Measurements from ENCODE around the gene FGF12. TPM values are rescaled to one million over a fixed set of nuclear protein-coding genes. Genes with fewer than 3 reads are reported as not detected.

Gene FGF12
- polyA plus RNA-seq, 3 donors = not detected

GRCh38 chr3:192444791-192445106 lies 282.6 kb downstream of the FGF12 start:
- no peak overlapping the region for H2AFZ ChIP-seq (ENCODE audit: insufficient read depth, low read depth, low read length, poor library complexity, severe bottlenecking)
- Mint-ChIP-seq H3K9me3 (no peaks in the 10 kb centered on the region), H3K4me3 (no peak overlapping the region), H3K4me1 (no peaks in the 10 kb centered on the region), H3K36me3 (no peaks in the 10 kb centered on the region), H3K27ac (no peak overlapping the region), H3K27me3 (ENCODE audit: low read depth in 3 of 3) (peaks cover 6 to 13% (median 12%) of the 10 kb centered on the region in 3 donors)
- no peaks in the 10 kb centered on the region for H3K4me1 ChIP-seq (ENCODE audit: control insufficient read depth in 1 of 2, insufficient read depth in 2 of 2, low read length in 2 of 2)
- no peaks in the 10 kb centered on the region for H3K9me3 ChIP-seq (replicated peaks in 1 of 2; ENCODE audit: control insufficient read depth in 1 of 2, insufficient read depth in 1 of 2, low read length in 2 of 2)
- no peak overlapping the region for H3K27ac ChIP-seq (ENCODE audit: low read depth in 1 of 2, low read length in 2 of 2)
- H3K79me2 ChIP-seq (ENCODE audit: insufficient read depth, low read length) = no peaks in the 10 kb centered on the region
- H3K9ac ChIP-seq (ENCODE audit: insufficient read depth, low read length, poor library complexity, severe bottlenecking) = no peak overlapping the region
- no peak overlapping the region for H3K4me2 ChIP-seq (replicated peaks; ENCODE audit: extremely low read depth, low read length, poor library complexity, severe bottlenecking)
- no peak for DNase-seq
- intact Hi-C loops (cut with micrococcal nuclease) = no loop called here
- H3K36me3 ChIP-seq (replicated peaks in 1 of 2; ENCODE audit: control insufficient read depth in 1 of 2, insufficient read depth in 2 of 2, low read length in 2 of 2) = no peaks in the 10 kb centered on the region
- peaks cover 3 to 4% of the 10 kb centered on the region in 2 donors for H3K27me3 ChIP-seq (ENCODE audit: control insufficient read depth in 2 of 2, insufficient read depth in 2 of 2, low read length in 2 of 2)
- no peaks in the 10 kb centered on the region for H4K20me1 ChIP-seq (ENCODE audit: insufficient read depth, low read length)
- WGBS (ENCODE audit: insufficient coverage) = 0% methylated on average over 1 of the region's 4 CpGs
- H3K4me3 ChIP-seq (replicated peaks in 1 of 3; ENCODE audit: low read depth in 2 of 3, low read length in 3 of 3) = no peak overlapping the region
- peak; percentile 44 for TF ChIP-seq CTCF (IDR thresholded peaks at IDR 0.05)

GRCh38 chr3:192444096-192444790 lies 283.1 kb downstream of the FGF12 start:
- H3K4me2 ChIP-seq (replicated peaks; ENCODE audit: extremely low read depth, low read length, poor library complexity, severe bottlenecking) = no peak overlapping the region
- no peaks in the 10 kb centered on the region for H3K9me3 Mint-ChIP-seq
- H3K79me2 ChIP-seq (ENCODE audit: insufficient read depth, low read length) = no peaks in the 10 kb centered on the region
- H4K20me1 ChIP-seq (ENCODE audit: insufficient read depth, low read length) = no peaks in the 10 kb centered on the region
- no peak overlapping the region for H3K27ac Mint-ChIP-seq
- no peaks in the 10 kb centered on the region for H3K4me1 ChIP-seq (ENCODE audit: control insufficient read depth in 1 of 2, insufficient read depth in 2 of 2, low read length in 2 of 2)
- intact Hi-C loops (cut with micrococcal nuclease) = no loop called here
- H3K27ac ChIP-seq (ENCODE audit: low read depth in 1 of 2, low read length in 2 of 2) = no peak overlapping the region
- H3K36me3 Mint-ChIP-seq = no peaks in the 10 kb centered on the region
- DNase-seq = peak; percentile 8 to 23 (median 11)
- no peaks in the 10 kb centered on the region for H3K9me3 ChIP-seq (replicated peaks in 1 of 2; ENCODE audit: control insufficient read depth in 1 of 2, insufficient read depth in 1 of 2, low read length in 2 of 2)
- 12% methylated on average over 3 of the region's 12 CpGs for WGBS (ENCODE audit: insufficient coverage)
- no peaks in the 10 kb centered on the region for H3K36me3 ChIP-seq (replicated peaks in 1 of 2; ENCODE audit: control insufficient read depth in 1 of 2, insufficient read depth in 2 of 2, low read length in 2 of 2)
- H3K27me3 Mint-ChIP-seq (ENCODE audit: low read depth in 3 of 3) = peaks cover 7 to 15% (median 12%) of the 10 kb centered on the region in 3 donors
- H3K9ac ChIP-seq (ENCODE audit: insufficient read depth, low read length, poor library complexity, severe bottlenecking) = no peak overlapping the region
- no peaks in the 10 kb centered on the region for H3K4me1 Mint-ChIP-seq
- peak; percentile 88 for TF ChIP-seq CTCF (IDR thresholded peaks at IDR 0.05)
- H3K27me3 ChIP-seq (ENCODE audit: control insufficient read depth in 2 of 2, insufficient read depth in 2 of 2, low read length in 2 of 2) = peaks cover 3 to 4% of the 10 kb centered on the region in 2 donors
- no peak overlapping the region for H3K4me3 Mint-ChIP-seq
- H2AFZ ChIP-seq (ENCODE audit: insufficient read depth, low read depth, low read length, poor library complexity, severe bottlenecking) = no peak overlapping the region
- H3K4me3 ChIP-seq (replicated peaks in 1 of 3; ENCODE audit: low read depth in 2 of 3, low read length in 3 of 3) = no peak overlapping the region

Measured in CD14-positive monocyte (primary cell).